Caco-2 (cell line): ENCODE data around the gene RAD54L. TPM values are rescaled to one million over a fixed set of nuclear protein-coding genes. Genes with fewer than 3 reads are reported as not detected.

Experiments
- BruUV-seq: library from RNA; stranded (reverse); fragments of 400-500 nt; replicated peaks from 2 replicates; lab custom pipeline; 2021; lab: Mats Ljungman, UMichigan
- CTCF ChIA-PET: fragments of 300-600 bp; sonication (Branson Sonifier 250); formaldehyde crosslinking; loops from one replicate; lab custom pipeline; 2022; ENCODE audit warnings: antibody characterized with exemption; lab: Charles Lee
- POLR2A ChIA-PET: fragments of 300-600 bp; sonication (Branson Sonifier 250); formaldehyde crosslinking; loops from one replicate; lab custom pipeline; 2022; ENCODE audit warnings: antibody characterized with exemption; lab: Charles Lee
- DNase-seq, 2 experiments: peaks; one replicate each; pipeline versions ENCODE4 v3.0.0 to v3.0.0-alpha.2; 2020 to 2022
- H3K27me3 ChIP-seq: replicated peaks from 2 replicates; pipeline ENCODE4 v1.6.0; 2011; ENCODE audit warnings: low read length; ENCODE audit not compliant: control insufficient read depth, insufficient read depth
- H3K36me3 ChIP-seq: 2 replicates; pipeline ENCODE4 v1.5.1; 2011; ENCODE audit warnings: low read length; ENCODE audit not compliant: control insufficient read depth, insufficient read depth
- H3K4me1 ChIP-seq: fragments of 250-450 bp; sonication (Bioruptor Pico); 2 replicates; pipeline ENCODE4 v1.5.1; 2020; ENCODE audit warnings: mild to moderate bottlenecking
- H3K4me3 ChIP-seq: 2 replicates; pipeline ENCODE4 v1.5.1; 2011; ENCODE audit warnings: low read depth, mild to moderate bottlenecking, control low read depth, low read length
- H3K9me3 ChIP-seq: fragments of 250-450 bp; sonication (Bioruptor Pico); 2 replicates; pipeline ENCODE4 v1.5.1; 2020; ENCODE audit warnings: mild to moderate bottlenecking, moderate library complexity
- H3K27ac Mint-ChIP-seq: one replicate; pipeline ENCODE4 v1.8.0; 2022; ENCODE audit warnings: mixed read lengths; ENCODE audit not compliant: unreplicated experiment
- H3K27me3 Mint-ChIP-seq: one replicate; pipeline ENCODE4 v1.8.0; 2022; ENCODE audit warnings: mixed read lengths; ENCODE audit not compliant: insufficient read depth, unreplicated experiment
- H3K36me3 Mint-ChIP-seq: one replicate; pipeline ENCODE4 v1.8.0; 2022; ENCODE audit warnings: mild to moderate bottlenecking, mixed read lengths; ENCODE audit not compliant: insufficient read depth, unreplicated experiment
- H3K4me1 Mint-ChIP-seq: one replicate; pipeline ENCODE4 v1.8.0; 2022; ENCODE audit warnings: low read depth, mixed read lengths; ENCODE audit not compliant: unreplicated experiment
- H3K4me3 Mint-ChIP-seq: one replicate; pipeline ENCODE4 v1.8.0; 2022; ENCODE audit warnings: mild to moderate bottlenecking, moderate library complexity, mixed read lengths; ENCODE audit not compliant: unreplicated experiment
- H3K9me3 Mint-ChIP-seq: one replicate; pipeline ENCODE4 v1.8.0; 2022; ENCODE audit warnings: mixed read lengths; ENCODE audit not compliant: unreplicated experiment
- intact Hi-C: fragments of 100-400 bp; cut with micrococcal nuclease; formaldehyde crosslinking; loops from one replicate; pipeline ENCODE4 v1.10.0; 2022; ENCODE audit not compliant: unreplicated experiment
- total RNA-seq: library from RNA; stranded (reverse); gene quantifications from 2 replicates; pipeline ENCODE4 v1.2.3, GENCODE V29; 2022
- TF ChIP-seq, protein P1 (sequence below), 2 experiments: fragments of 200-600 bp in 1 of 2; IDR thresholded peaks; 1 replicate in 1 of 2; 2 replicates in 1 of 2; pipeline versions ENCODE4 v1.5.1 to v1.8.0; 2011 to 2022; ENCODE audit warnings: antibody characterized with exemption in 1 of 2, control low read depth in 1 of 2, inconsistent platforms in 1 of 2, low read depth in 1 of 2, low read length in 1 of 2, mild to moderate bottlenecking in 1 of 2, moderate library complexity in 1 of 2; ENCODE audit not compliant: insufficient read depth in 1 of 2, severe bottlenecking in 1 of 2, unreplicated experiment in 1 of 2

Gene RAD54L
- total RNA-seq, 1 experiment from 2014 or later = 29.1 TPM

DNA sequence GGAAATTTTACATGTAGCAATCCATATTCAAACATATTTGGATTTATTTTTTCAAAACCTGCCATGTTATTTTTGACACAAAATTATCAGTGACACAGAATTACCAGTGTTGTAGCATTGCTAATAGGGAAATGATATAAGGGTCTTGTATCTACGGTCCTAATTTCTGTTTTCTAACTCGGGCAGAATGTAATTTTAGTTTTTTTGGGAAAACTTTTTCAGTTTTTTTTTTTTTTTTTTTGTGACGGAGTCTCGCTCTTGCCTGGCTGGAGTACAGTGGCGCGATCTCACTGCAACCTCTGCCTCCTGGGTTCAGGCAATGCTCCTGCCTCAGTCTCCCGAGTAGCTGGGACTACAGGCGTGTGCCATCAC, 58.6 kb downstream of the RAD54L start:
- Histone ChIP-seq H3K36me3 (0 out of 2 replicates have a peak, but pooled peaks cover 1% of the 10 kb centered on the region), H3K4me1 (peaks cover under 1% of the 10 kb centered on the region; the same call in 1 of the 2 replicates), H3K27me3 (no peaks in the 10 kb centered on the region), H3K9me3 (no peaks in the 10 kb centered on the region), H3K4me3 (no peak overlapping the region)
- DNase-seq = no peak
- Mint-ChIP-seq H3K9me3 (no peaks in the 10 kb centered on the region), H3K36me3 (peaks cover 67% of the 10 kb centered on the region), H3K4me3 (no peak overlapping the region), H3K27ac (no peak overlapping the region), H3K4me1 (peaks cover 5% of the 10 kb centered on the region), H3K27me3 (no peaks in the 10 kb centered on the region)
- intact Hi-C loops = no loop called here
- ChIA-PET POLR2A (no interaction called here), CTCF (no interaction called here)
- TF ChIP-seq, protein P1, sequence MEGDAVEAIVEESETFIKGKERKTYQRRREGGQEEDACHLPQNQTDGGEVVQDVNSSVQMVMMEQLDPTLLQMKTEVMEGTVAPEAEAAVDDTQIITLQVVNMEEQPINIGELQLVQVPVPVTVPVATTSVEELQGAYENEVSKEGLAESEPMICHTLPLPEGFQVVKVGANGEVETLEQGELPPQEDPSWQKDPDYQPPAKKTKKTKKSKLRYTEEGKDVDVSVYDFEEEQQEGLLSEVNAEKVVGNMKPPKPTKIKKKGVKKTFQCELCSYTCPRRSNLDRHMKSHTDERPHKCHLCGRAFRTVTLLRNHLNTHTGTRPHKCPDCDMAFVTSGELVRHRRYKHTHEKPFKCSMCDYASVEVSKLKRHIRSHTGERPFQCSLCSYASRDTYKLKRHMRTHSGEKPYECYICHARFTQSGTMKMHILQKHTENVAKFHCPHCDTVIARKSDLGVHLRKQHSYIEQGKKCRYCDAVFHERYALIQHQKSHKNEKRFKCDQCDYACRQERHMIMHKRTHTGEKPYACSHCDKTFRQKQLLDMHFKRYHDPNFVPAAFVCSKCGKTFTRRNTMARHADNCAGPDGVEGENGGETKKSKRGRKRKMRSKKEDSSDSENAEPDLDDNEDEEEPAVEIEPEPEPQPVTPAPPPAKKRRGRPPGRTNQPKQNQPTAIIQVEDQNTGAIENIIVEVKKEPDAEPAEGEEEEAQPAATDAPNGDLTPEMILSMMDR (IDR thresholded peaks at IDR 0.05; ENCODE audit: insufficient read depth in 1 of 2, low read depth in 1 of 2, low read length in 1 of 2, severe bottlenecking in 1 of 2, unreplicated experiment in 1 of 2) = no peak
- BruUV-seq = no TSS peak

DNA sequence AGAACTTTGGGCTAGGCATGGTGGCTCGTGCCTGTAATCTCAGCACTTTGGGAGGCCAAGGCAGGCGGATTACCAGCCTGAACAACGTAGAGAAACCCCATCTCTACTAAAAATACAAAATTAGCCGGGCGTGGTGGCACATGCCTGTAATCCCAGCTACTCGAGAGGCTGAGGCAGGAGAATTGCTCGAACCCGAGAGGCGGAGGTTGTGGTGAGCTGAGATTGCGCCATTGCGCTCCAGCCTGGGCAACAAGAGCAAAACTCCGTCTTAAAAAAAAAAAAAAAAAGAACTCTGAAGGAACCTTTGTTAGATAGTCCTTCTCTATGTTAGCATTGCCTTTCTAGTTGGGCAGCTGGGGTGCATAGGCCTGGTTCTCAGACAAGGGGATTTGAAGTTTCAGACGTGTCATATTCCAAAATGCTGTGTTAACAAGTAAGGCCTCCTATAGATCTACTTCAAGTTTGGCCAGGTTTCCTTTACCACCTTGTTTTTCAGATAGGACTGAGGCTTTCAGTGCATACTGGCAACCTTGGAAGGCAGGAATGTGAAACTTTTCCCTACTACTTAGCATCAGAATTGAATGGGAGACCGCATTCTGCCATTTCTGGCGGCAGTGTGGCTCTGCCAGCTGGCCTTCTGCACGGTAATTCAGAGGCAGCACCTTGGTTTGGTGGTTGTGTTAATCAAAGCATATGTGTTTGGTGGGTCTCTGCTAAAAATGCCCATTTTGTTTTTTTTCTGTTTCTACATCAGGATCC, 62.0 kb downstream of the RAD54L start:
- Mint-ChIP-seq H3K36me3 (peaks cover 81% of the 10 kb centered on the region), H3K4me3 (no peak overlapping the region), H3K27me3 (no peaks in the 10 kb centered on the region), H3K27ac (no peak overlapping the region), H3K9me3 (no peaks in the 10 kb centered on the region), H3K4me1 (no peaks in the 10 kb centered on the region)
- no peaks in the 10 kb centered on the region for H3K9me3 ChIP-seq
- H3K4me1 ChIP-seq = no peaks in the 10 kb centered on the region
- no TSS peak for BruUV-seq
- H3K36me3 ChIP-seq = 0 out of 2 replicates have a peak, but pooled peaks cover 1% of the 10 kb centered on the region
- TF ChIP-seq, protein P1 (IDR thresholded peaks at IDR 0.05; ENCODE audit: insufficient read depth in 1 of 2, low read depth in 1 of 2, low read length in 1 of 2, severe bottlenecking in 1 of 2, unreplicated experiment in 1 of 2) = no peak
- no peak for DNase-seq
- intact Hi-C loops = no loop called here
- POLR2A ChIA-PET = no interaction called here
- no peaks in the 10 kb centered on the region for H3K27me3 ChIP-seq
- H3K4me3 ChIP-seq = no peak overlapping the region
- CTCF ChIA-PET = no interaction called here

DNA sequence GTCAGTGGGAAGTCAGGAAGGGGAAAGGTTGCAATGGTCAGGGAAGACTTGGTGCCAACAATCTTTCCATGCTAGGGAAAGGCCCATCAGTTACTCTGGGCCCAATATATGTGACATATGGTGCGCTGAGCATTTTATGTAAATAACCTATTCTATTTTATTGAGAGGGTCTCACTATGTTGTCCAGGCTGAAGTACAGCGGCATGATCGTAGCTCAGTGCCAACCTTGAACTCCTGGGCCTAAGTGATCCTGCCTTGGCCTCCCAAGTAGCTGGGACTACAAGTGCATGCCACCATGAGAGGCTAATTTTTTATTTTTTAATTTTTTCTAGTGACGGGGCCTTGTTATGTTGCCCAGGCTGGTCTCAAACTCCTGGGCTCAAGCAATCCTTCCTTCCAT, 62.8 kb downstream of the RAD54L start:
- DNase-seq = no peak
- Mint-ChIP-seq H3K27me3 (no peaks in the 10 kb centered on the region), H3K27ac (no peak overlapping the region), H3K9me3 (no peaks in the 10 kb centered on the region), H3K36me3 (peaks cover 89% of the 10 kb centered on the region), H3K4me3 (no peak overlapping the region), H3K4me1 (no peaks in the 10 kb centered on the region)
- Histone ChIP-seq H3K27me3 (no peaks in the 10 kb centered on the region), H3K4me3 (no peak overlapping the region), H3K4me1 (no peaks in the 10 kb centered on the region), H3K9me3 (no peaks in the 10 kb centered on the region), H3K36me3 (peaks cover 1% of the 10 kb centered on the region; the same call in 1 of the 2 replicates)
- ChIA-PET POLR2A (no interaction called here), CTCF (no interaction called here)
- TF ChIP-seq, protein P1 (IDR thresholded peaks at IDR 0.05; ENCODE audit: insufficient read depth in 1 of 2, low read depth in 1 of 2, low read length in 1 of 2, severe bottlenecking in 1 of 2, unreplicated experiment in 1 of 2) = no peak
- intact Hi-C loops = no loop called here
- BruUV-seq = no TSS peak
